Measurements from ENCODE around the gene CEP55.

The CEP55 gene

DNA sequence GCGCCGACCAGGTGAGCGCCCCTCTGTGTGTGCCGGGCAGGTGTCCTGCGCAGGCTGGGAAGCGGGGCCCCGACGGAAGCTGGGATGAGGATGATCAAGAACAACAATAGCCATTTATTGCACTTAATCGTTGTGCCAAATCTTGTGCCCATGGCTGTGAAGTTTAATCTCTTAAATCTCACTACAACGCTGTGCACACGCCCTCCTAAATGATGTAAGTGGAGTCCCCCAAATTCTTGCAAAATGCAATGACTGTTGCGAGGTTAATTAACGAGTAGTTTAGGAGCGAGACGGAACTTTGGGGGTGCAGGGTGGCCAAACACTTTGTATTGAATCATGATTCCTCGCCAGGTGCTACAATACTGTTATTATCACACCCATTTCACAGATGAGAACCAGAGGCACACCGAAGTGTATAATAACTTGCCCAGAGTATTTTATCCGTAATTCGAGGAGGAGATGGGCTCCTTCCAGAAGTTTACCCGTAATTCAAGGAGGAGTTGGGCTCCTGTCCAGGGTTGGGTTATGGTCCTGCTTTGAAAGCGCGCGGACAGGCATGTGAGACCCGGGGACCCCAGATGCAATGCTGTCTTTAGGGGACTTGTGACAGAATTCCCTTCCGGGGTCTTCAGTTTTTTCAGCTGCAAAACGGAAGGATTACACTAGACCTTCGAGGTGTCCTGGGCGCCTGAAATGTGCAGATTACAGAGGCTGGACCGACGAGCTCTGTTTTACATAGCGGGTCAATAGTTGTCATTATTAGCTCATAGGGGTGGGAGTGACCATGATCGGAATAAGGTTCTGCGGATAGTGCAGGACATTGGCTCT is 71.1 kb downstream of the CEP55 start:
- no peak for DNase-seq

DNA sequence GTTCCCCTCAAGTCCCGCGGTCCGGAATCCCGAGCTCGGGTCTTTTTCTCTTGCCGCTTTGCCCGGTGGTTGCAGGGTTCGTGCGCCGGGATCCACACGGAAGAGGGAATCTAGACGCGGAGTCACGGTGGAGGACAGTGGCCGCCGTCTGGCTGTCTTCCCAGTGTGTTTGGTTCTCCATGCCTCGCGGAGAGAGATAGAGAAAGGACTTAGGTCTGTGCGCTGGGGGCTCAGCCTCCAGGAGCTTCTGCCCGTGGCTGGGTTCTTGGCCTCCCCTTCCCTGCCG is 71.6 kb downstream of the CEP55 start:
- no peak for DNase-seq

DNA sequence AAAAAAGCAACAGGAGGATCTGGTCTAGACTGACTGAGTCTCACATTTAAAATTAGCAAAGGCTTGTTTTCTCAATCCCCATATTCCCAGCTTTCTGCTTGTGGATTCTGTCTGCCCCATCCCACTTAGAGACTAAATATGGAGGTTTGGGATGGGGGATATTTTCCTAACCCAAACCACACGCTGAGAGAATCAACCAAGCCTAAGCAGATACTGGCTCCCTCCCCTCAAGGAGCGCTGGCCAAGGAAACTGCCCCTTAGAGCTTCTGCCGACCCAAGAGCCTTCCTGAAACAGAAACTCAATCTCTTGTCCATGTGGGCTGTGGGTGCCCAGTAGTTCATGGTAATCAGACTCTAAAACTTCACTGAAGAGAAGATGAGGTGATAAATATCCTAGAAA is 74.0 kb downstream of the CEP55 start:
- no peak for DNase-seq

DNA sequence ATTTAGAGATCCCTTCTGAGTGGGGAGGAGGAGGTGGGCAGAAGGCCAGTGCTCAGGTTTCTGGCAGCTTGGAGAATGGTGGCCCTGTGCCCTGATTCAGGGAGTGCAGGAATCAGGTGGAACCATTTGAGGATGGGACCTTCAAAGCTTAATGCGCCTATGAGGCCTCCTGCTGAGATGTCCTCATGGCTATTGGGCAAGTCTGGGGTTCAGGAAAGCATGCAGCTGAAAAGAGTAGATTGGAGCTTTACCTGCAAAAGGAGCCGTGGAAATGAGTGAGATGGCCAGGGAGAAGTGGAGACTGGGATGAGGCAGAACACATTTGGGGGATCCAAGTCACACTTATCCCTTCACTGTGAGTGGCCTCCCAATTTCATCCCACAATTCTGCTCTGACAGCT is 76.2 kb downstream of the CEP55 start:
- no peak for DNase-seq

DNA sequence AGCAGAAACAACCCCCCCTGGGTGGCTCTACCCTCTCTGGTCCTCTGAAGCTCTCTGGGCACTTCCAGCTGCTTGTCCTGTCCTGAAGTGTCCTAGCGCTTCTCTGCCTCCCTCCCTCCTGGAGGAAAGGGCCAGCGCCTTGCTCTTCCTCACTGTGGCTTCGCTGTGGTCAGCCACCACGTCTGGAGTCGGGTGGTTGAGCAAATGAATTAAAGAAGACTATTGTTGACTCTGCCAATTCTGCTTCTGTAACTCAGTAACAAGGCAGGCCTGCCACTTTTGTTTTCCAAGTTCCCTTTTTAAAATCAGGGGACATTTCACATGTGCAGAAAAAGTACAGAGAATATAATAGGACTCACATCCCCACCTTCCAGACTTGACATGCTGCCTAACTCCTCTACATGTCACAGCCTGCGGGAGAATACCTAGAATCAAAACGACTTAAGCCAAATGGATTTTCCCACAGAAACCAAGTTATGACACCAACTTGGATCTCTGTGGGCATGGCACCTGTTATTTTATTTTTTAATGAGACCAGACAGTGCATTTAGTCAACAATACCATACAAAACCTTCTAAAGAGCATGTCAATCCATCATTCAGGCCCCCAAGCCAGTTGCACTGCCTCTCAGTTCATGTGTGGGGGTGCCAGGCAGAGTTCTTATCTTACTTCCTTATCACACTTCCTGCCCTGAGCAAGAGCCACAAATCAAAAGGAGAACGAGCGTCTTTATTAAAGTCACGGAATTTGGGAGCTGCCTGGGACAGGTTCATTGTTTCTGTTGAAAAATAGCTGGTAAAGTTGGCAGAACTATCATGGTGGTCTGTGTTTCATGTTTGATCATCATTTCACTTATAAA is 76.9 kb downstream of the CEP55 start:
- no peak for DNase-seq

DNA sequence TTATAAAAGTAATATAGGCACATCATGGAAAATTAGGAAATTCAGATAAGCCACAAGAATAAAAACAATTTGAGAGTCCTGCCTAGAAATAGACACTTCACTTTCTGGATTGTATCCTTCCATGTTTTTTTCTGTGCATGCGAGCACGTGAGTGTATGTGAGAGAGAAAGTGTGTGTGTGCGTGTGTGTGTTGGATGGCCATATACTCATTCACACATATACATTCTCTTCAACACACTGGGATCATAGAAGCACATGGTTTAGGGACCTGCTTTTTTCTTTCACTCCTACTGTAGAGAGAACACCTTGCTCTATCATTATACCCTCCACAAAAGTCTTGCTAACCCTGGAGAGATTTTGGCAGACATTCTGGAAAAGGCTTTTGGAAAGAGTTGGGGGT is 77.5 kb downstream of the CEP55 start:
- DNase-seq = no peak

DNA sequence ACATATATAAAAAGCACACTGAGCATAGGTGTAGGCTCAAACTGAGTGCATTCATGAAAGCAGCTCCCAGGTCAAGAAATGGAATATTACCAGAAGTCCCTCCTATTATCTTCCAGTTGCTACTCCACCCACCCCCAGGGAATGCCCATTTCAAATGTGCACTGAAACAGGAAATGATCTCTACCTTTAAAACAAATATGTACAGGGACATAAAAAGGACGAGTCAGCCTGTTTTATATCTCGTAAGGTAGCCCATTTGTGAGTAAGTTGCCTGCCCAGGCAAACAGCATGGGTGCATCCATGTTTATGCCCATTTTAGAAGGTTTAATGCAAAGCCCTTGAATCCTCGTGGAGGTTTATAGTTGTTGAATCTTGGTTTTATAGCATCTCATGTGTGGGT is 80.5 kb downstream of the CEP55 start:
- no peak for DNase-seq

DNA sequence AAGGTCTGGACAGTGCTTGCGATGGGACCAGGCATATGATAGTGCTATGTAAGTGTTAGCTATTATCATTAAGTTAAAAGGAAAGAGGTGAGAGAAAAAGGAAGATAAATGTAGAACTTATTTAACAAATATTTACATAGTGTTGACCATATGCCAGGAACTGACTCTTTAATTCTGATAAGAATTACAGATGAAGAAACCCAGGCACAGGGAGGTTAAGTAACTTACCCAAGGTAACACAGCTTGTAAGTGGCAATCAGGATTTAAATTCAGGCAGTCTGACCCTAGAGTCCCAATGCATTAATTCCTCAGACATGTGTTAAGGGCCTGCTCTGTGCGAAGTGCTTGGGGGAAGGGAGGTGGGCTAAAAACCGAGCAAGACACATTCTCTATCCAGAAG is 81.2 kb downstream of the CEP55 start:
- DNase-seq = no peak

Data from NCI-H1417 treated with DMSO at 0.1 percent for 48 hours (cell line).